GM12865 (cell line): Measurements from ENCODE around the gene VSTM1.

ENCODE experiments used
- DNase-seq: peaks from one replicate; pipeline ENCODE4 v3.0.0; 2010; ENCODE audit warnings: low read depth
- H3K4me3 ChIP-seq: 2 replicates; pipeline ENCODE4 v1.5.1; 2011; ENCODE audit warnings: mild to moderate bottlenecking, low read depth, low read length, control low read depth
- TF ChIP-seq, protein P1 (sequence below): IDR thresholded peaks from 2 replicates; pipeline ENCODE4 v1.5.1; 2011; ENCODE audit warnings: low read length, control low read depth, low read depth, inconsistent platforms; ENCODE audit not compliant: insufficient read depth; ENCODE audit errors: missing control alignments

Gene VSTM1

DNA sequence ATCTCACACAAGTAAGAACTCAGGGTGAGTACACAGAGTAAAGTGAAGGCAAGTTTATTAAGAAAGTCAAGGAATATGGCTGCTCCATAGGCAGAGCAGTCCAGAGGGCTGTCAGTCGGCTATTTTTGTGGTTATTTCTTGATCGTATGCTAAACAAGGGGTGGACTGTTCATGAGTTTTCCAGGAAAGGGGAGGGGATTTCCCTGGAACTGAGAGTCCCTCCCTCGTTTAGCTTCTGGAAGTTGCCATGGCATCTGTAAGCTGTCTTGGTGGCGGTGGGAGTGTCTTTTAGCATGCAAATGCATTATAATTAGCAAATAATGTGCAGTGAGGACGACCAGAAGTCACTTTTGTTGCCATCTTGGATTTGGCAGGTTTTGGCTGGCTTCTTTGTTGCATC is 5.8 kb upstream of the VSTM1 start:
- DNase-seq, result no peak
- H3K4me3 ChIP-seq, result no peak overlapping the region
- TF ChIP-seq, protein P1, sequence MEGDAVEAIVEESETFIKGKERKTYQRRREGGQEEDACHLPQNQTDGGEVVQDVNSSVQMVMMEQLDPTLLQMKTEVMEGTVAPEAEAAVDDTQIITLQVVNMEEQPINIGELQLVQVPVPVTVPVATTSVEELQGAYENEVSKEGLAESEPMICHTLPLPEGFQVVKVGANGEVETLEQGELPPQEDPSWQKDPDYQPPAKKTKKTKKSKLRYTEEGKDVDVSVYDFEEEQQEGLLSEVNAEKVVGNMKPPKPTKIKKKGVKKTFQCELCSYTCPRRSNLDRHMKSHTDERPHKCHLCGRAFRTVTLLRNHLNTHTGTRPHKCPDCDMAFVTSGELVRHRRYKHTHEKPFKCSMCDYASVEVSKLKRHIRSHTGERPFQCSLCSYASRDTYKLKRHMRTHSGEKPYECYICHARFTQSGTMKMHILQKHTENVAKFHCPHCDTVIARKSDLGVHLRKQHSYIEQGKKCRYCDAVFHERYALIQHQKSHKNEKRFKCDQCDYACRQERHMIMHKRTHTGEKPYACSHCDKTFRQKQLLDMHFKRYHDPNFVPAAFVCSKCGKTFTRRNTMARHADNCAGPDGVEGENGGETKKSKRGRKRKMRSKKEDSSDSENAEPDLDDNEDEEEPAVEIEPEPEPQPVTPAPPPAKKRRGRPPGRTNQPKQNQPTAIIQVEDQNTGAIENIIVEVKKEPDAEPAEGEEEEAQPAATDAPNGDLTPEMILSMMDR, result no peak

DNA sequence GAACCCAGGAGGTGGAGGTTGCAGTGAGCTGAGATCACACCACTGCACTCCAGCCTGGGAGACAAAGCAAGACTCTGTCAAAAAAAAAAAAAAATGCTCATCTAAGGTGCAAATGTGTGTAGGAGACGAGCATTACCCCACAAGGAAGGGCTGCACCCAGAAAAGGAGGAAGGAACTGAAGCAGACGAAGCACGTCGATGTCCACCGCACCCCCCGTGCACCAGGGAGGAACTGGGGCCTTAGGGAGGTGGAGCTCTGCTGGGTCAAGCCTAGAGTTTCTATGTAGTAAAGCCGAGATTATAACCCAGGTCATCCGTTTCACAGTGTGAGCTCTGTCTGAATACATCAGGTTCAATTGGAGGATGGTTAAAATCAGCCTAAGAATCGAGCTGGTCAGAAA is 1.1 kb downstream of the VSTM1 start:
- DNase-seq, result no peak
- TF ChIP-seq, protein P1, result no peak
- H3K4me3 ChIP-seq, result no peak overlapping the region

DNA sequence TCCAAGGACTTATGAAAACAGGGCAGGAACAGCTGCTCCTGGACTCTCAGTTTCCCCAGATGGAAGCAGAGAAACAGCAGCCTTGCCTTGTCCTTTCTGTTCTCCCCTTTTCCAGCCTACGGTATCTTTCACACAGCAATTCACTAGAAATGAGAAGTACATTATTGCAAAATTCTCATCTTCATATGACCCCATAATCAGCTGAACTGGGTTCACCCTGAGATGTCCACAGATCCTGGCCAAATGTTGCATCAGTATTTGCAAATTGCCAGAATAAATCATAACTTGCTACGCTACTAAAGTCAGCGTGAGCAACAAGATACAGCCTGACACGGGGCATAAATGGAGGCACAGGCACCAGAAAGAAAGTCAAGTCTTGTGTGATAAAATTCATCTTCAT is 16.1 kb downstream of the VSTM1 start:
- no peak for DNase-seq
- TF ChIP-seq, protein P1, result no peak
- H3K4me3 ChIP-seq, result no peak overlapping the region

DNA sequence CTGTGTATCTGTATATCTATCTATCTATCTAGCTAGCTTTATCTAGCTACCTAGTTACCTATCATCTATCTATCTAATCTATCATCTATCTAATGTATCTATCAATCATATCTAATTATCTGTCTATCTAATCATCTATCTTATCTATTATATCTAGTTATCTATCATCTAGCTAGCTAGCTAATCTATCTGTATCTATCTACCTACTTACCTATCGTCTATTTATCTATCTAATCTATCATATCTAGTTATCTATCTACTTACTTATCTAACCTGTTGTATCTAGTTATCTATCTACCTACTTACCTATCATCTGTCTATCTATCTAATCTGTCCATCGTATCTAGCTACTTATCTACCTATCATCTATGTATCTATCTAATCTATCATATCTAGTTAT is 17.9 kb downstream of the VSTM1 start:
- H3K4me3 ChIP-seq, result no peak overlapping the region
- DNase-seq, result no peak
- TF ChIP-seq, protein P1, result no peak

DNA sequence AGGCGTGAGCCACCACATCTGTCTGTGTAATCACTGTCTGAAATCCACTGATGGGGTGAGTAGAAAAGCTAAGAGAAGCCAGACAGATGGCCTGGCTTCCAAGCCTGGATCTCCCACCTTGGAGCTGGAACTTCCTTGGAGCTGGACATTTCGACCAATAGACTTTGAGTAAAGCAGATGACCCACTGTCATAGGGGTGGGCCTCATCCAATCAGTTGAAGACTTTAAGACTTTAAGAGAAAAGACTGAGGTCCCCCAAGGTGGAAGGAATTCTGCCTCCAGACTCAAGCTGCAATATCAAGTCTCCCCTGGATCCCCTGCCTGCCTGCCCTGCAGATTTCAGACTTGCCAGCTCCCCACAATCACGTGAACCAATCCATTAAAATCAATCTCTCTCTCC is 20.7 kb downstream of the VSTM1 start:
- no peak for DNase-seq

DNA sequence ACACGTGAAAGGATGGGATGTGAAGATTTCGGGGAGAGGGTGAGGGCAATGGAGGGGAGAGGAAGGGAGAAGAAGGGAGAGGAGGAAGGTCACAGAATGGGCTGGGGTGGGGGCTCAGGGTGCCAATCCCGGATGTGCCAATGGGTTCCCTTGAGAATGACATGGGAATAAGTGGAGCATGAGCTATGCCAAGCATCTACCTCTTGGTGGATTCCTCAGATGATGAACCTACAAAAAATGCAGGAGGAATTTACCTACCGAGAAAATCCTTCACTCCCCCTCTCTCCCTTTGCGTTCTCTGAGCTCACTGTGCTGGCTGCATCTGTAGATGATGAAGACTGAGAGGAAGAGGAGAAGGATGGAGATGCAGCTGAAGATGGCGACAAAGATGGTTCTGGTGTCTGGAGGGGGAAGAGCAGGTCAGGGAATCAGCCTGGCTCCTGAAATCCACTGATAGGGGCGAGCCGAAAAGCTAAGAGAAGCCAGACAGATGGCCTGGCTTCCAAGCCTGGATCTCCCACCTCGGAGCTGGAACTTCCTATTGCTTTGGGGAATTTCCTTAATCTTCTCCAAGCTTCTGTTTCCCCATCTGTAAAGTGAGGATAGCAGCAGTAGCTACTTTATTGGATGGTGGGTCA is 21.6 kb downstream of the VSTM1 start:
- DNase-seq, result no peak

More for the DNA sequence above, 20.7 kb downstream of the VSTM1 start:
- TF ChIP-seq, protein P1, result no peak
- no peak overlapping the region for H3K4me3 ChIP-seq

More for the DNA sequence above, 21.6 kb downstream of the VSTM1 start:
- H3K4me3 ChIP-seq, result no peak overlapping the region
- TF ChIP-seq, protein P1, result no peak
